SK-N-SH (cell line): ENCODE data around the gene TRUB2. TPM values are rescaled to one million over a fixed set of nuclear protein-coding genes. Genes with fewer than 3 reads are reported as not detected.

Experiments
- CTCF ChIA-PET: fragments of 300-600, 350-600 bp; formaldehyde crosslinking; extraction: SDS; loops from one replicate; lab custom pipeline; 2021; lab: Yijun Ruan, JAX
- POLR2A ChIA-PET: fragments of 350-600 bp; sonication (Branson Sonifier 250); formaldehyde crosslinking; extraction: SDS; loops from one replicate; lab custom pipeline; 2020; ENCODE audit warnings: antibody characterized with exemption, inconsistent platforms; lab: Yijun Ruan, JAX
- DNase-seq: peaks from one replicate; pipeline ENCODE4 v3.0.0; 2012
- H2AFZ ChIP-seq: fragments of 200-600 bp; sonication (generic); 2 replicates; pipeline ENCODE4 v1.8.1; 2016; ENCODE audit warnings: antibody characterized with exemption, mild to moderate bottlenecking, low read depth
- H3F3A ChIP-seq: fragments of 200-600 bp; sonication (generic); replicated peaks from 2 replicates; pipeline ENCODE3; 2016; ENCODE audit warnings: antibody characterized with exemption, mild to moderate bottlenecking; ENCODE audit not compliant: insufficient read depth
- H3K27ac ChIP-seq, 2 experiments: fragments of 200-500 bp in 1 of 2; fragments of 200-600 bp in 1 of 2; sonication (Bioruptor generic) in 1 of 2; sonication (generic), shearing (Covaris generic) in 1 of 2; 2 replicates each; pipeline versions ENCODE4 v1.5.1 to v1.6.1; 2014 to 2016; ENCODE audit warnings: low read depth in 2 of 2, inconsistent platforms in 1 of 2, low read length in 1 of 2, mild to moderate bottlenecking in 1 of 2, mixed read lengths in 1 of 2
- H3K27me3 ChIP-seq: fragments of 200-600 bp; sonication (generic), shearing (Covaris generic); 2 replicates; pipeline ENCODE4 v1.6.1; 2016; ENCODE audit warnings: mixed run types; ENCODE audit not compliant: insufficient read depth
- H3K36me3 ChIP-seq, 2 experiments: fragments of 200-500 bp in 1 of 2; fragments of 200-600 bp in 1 of 2; sonication (Bioruptor generic) in 1 of 2; sonication (generic) in 1 of 2; replicated peaks in 1 of 2; 2 replicates each; pipeline versions ENCODE3 to v1.5.1; 2014 to 2016; ENCODE audit warnings: low read length in 1 of 2, mild to moderate bottlenecking in 1 of 2; ENCODE audit not compliant: insufficient read depth in 2 of 2, control insufficient read depth in 1 of 2
- H3K4me1 ChIP-seq, 2 experiments: fragments of 200-500 bp in 1 of 2; fragments of 200-600 bp in 1 of 2; sonication (Bioruptor generic) in 1 of 2; sonication (generic), shearing (Covaris generic) in 1 of 2; 2 replicates each; pipeline versions ENCODE4 v1.5.1 to v1.6.1; 2014 to 2016; ENCODE audit warnings: low read depth in 1 of 2, low read length in 1 of 2, mixed run types in 1 of 2; ENCODE audit not compliant: insufficient read depth in 2 of 2, control insufficient read depth in 1 of 2
- H3K4me2 ChIP-seq: fragments of 200-600 bp; sonication (generic), shearing (Covaris generic); 2 replicates; pipeline ENCODE4 v1.6.1; 2017; ENCODE audit warnings: mixed run types
- H3K4me3 ChIP-seq, 2 experiments: fragments of 200-500 bp in 1 of 2; fragments of 200-600 bp in 1 of 2; sonication (Bioruptor generic) in 1 of 2; sonication (generic), shearing (Covaris generic) in 1 of 2; 2 replicates each; pipeline versions ENCODE4 v1.5.1 to v1.8.1; 2014 to 2016; ENCODE audit warnings: low read depth in 2 of 2, inconsistent platforms in 1 of 2, low read length in 1 of 2, mild to moderate bottlenecking in 1 of 2, mixed read lengths in 1 of 2, moderate library complexity in 1 of 2
- H3K79me2 ChIP-seq: fragments of 200-600 bp; sonication (generic); 2 replicates; pipeline ENCODE4 v1.8.1; 2017; ENCODE audit warnings: mild to moderate bottlenecking; ENCODE audit not compliant: insufficient read depth
- H3K9ac ChIP-seq: fragments of 200-600 bp; sonication (generic); 2 replicates; pipeline ENCODE4 v1.6.1; 2017; ENCODE audit warnings: mixed run types
- H3K9me2 ChIP-seq: fragments of 200-600 bp; sonication (generic); 2 replicates; pipeline ENCODE4 v1.6.1; 2017; ENCODE audit warnings: mixed run types
- H3K9me3 ChIP-seq: fragments of 200-600 bp; sonication (generic); 2 replicates; pipeline ENCODE4 v1.6.1; 2017; ENCODE audit warnings: mixed run types, mild to moderate bottlenecking, moderate library complexity
- H4K20me1 ChIP-seq: fragments of 200-600 bp; sonication (generic); 2 replicates; pipeline ENCODE4 v1.6.1; 2017; ENCODE audit warnings: mild to moderate bottlenecking, mixed run types; ENCODE audit not compliant: insufficient read depth
- ELF1 ChIP-seq: IDR thresholded peaks from 2 replicates; pipeline ENCODE4 v1.4.0; 2012
- EZH2phosphoT487 ChIP-seq: fragments of 200-600 bp; sonication (generic); IDR thresholded peaks from 2 replicates; pipeline ENCODE4 v1.6.1; 2017; ENCODE audit warnings: low read depth, mixed run types, mild to moderate bottlenecking, antibody characterized with exemption, moderate library complexity, borderline replicate concordance
- FOSL2 ChIP-seq: IDR thresholded peaks from 2 replicates; pipeline ENCODE4 v1.4.0; 2012; ENCODE audit warnings: low read depth, mild to moderate bottlenecking, moderate library complexity, borderline replicate concordance
- FOXM1 ChIP-seq: IDR thresholded peaks from 2 replicates; pipeline ENCODE4 v1.4.0; 2012; ENCODE audit warnings: low read depth, mild to moderate bottlenecking
- GABPA ChIP-seq: IDR thresholded peaks from 2 replicates; pipeline ENCODE4 v1.4.0; 2012; ENCODE audit warnings: low read depth, mild to moderate bottlenecking
- JUND ChIP-seq: IDR thresholded peaks from 2 replicates; pipeline ENCODE4 v1.4.0; 2012
- MAX ChIP-seq: IDR thresholded peaks from 2 replicates; pipeline ENCODE4 v1.4.0; 2012; ENCODE audit warnings: low read depth
- MEF2A ChIP-seq: IDR thresholded peaks from 2 replicates; pipeline ENCODE4 v1.4.0; 2012; ENCODE audit warnings: low read depth, borderline replicate concordance
- REST ChIP-seq: IDR thresholded peaks from 2 replicates; pipeline ENCODE4 v1.6.1; 2012; ENCODE audit warnings: mild to moderate bottlenecking, low read depth, low read length, moderate library complexity
- SMC3 ChIP-seq: IDR thresholded peaks from 2 replicates; pipeline ENCODE4 v1.6.1; 2012; ENCODE audit warnings: low read depth, low read length, improper control_type of control experiment
- TAF1 ChIP-seq: IDR thresholded peaks from 2 replicates; pipeline ENCODE4 v1.6.1; 2012; ENCODE audit warnings: low read depth, mild to moderate bottlenecking, low read length, moderate library complexity, borderline replicate concordance
- TCF12 ChIP-seq: IDR thresholded peaks from 2 replicates; pipeline ENCODE4 v1.4.0; 2012
- TEAD4 ChIP-seq: IDR thresholded peaks from 2 replicates; pipeline ENCODE4 v1.4.0; 2012; ENCODE audit warnings: mild to moderate bottlenecking, borderline replicate concordance; ENCODE audit not compliant: insufficient read depth
- USF1 ChIP-seq: IDR thresholded peaks from 2 replicates; pipeline ENCODE4 v1.4.0; 2012; ENCODE audit warnings: low read depth, borderline replicate concordance
- YY1 ChIP-seq: IDR thresholded peaks from 2 replicates; pipeline ENCODE4 v1.4.0; 2012; ENCODE audit warnings: low read depth, mild to moderate bottlenecking
- ZBTB33 ChIP-seq: IDR thresholded peaks from 2 replicates; pipeline ENCODE4 v1.4.0; 2012; ENCODE audit warnings: low read depth, borderline replicate concordance
- WGBS: methylation state at CpG from one replicate; pipeline ENCODE4 v1.1.6; 2017; ENCODE audit warnings: low lambda C conversion rate; 5-methylcytosine and 5-hydroxymethylcytosine counted together
- polyA plus RNA-seq, 3 experiments: library from polyadenylated mRNA; depleted of rRNA; stranded (reverse); fragments of >200 nt; gene quantifications; 2 replicates each; pipeline ENCODE4 v1.2.3, GENCODE V29; 2012

The TRUB2 gene
- polyA plus RNA-seq, 1 of the 3 experiments (the other 2 are of a cell fraction), result 18.8 TPM

- Histone ChIP-seq H3K27ac (no peak overlapping the region), H4K20me1 (no peaks in the 10 kb centered on the region), H3K36me3 (no peaks in the 10 kb centered on the region), H3K27me3 (no peaks in the 10 kb centered on the region), H2AFZ (no peak overlapping the region), H3K4me1 (peaks cover 4 to 5% of the 10 kb centered on the region in 2 experiments; a peak in 2 of 4 replicates), H3K4me2 (no peak overlapping the region), H3K4me3 (no peak overlapping the region), H3K79me2 (no peaks in the 10 kb centered on the region), H3F3A (no peaks in the 10 kb centered on the region), H3K9me3 (no peaks in the 10 kb centered on the region), H3K9me2 (no peaks in the 10 kb centered on the region), H3K9ac (no peak overlapping the region)
- TF ChIP-seq JUND, result no peak
- no peak for TF ChIP-seq EZH2phosphoT487
- no peak for TF ChIP-seq MEF2A
- no peak for TF ChIP-seq YY1
- TF ChIP-seq USF1, result no peak
- TF ChIP-seq FOXM1, result no peak
- ChIA-PET CTCF (interaction anchor here (0.7 to 9.4 kb wide), 5 partner anchors 42 to 121 kb away, joined by 3 to 80 read pairs (median 3); no protein-coding TSS in a partner anchor), POLR2A (no interaction called here)
- 95% methylated on average over 3 of the region's 3 CpGs for WGBS
- no peak for DNase-seq
These were observed 30.2 kb downstream of the TRUB2 start for GRCh38 chr9:128292009-128292408.

- H3K27ac ChIP-seq, result no peak overlapping the region
- no peaks in the 10 kb centered on the region for H3K9me3 ChIP-seq
- no peak overlapping the region for H3K4me2 ChIP-seq
- DNase-seq, result no peak
- H2AFZ ChIP-seq, result no peak overlapping the region
- H3K4me3 ChIP-seq, result no peak overlapping the region
- H3F3A ChIP-seq, result no peaks in the 10 kb centered on the region
- ChIA-PET CTCF (interaction anchor here (1.0 kb wide), 1 partner anchor 53 kb away, joined by 4 read pairs; no protein-coding TSS in a partner anchor), POLR2A (interaction anchor here (0.5 kb wide), 1 partner anchor 25 kb away, joined by 3 read pairs; no protein-coding TSS in a partner anchor)
- WGBS, result 85% methylated on average over 10 of the region's 11 CpGs
- no peaks in the 10 kb centered on the region for H3K36me3 ChIP-seq
- no peaks in the 10 kb centered on the region for H3K9me2 ChIP-seq
- no peaks in the 10 kb centered on the region for H3K27me3 ChIP-seq
- TF ChIP-seq TCF12, result no peak
- no peak for TF ChIP-seq MAX
- no peak for TF ChIP-seq FOSL2
- no peak for TF ChIP-seq SMC3
- no peak for TF ChIP-seq TEAD4
- TF ChIP-seq USF1, result no peak
- no peak for TF ChIP-seq REST
- TF ChIP-seq TAF1, result no peak
- TF ChIP-seq YY1, result no peak
- TF ChIP-seq ZBTB33, result no peak
- no peak for TF ChIP-seq GABPA
- no peak for TF ChIP-seq ELF1
- TF ChIP-seq, all 33 proteins: peak for 0
- H3K9ac ChIP-seq, result no peak overlapping the region
- H3K4me1 ChIP-seq, result no peaks in the 10 kb centered on the region
- H4K20me1 ChIP-seq, result no peaks in the 10 kb centered on the region
- no peaks in the 10 kb centered on the region; the same call in 1 of the 2 replicates for H3K79me2 ChIP-seq
These were observed 33.8 kb downstream of the TRUB2 start for GRCh38 chr9:128288273-128289004.
